IgD-negative memory B cell (primary cell): Measurements from ENCODE around the gene RPL15. TPM values are rescaled to one million over a fixed set of nuclear protein-coding genes. Genes with fewer than 3 reads are reported as not detected.
A peak's percentile ranks its signal among the peaks of the same experiment; 100 is the strongest.
"Not testable (repeated sequence)": the region's sequence is repeated elsewhere in the genome, so short reads cannot be mapped to it uniquely, and the experiment has no call there.

Experiments
- H3K27ac Mint-ChIP-seq, 3 donors: one replicate each; pipeline ENCODE4 v1.8.0; 2020 to 2022; ENCODE audit warnings: mild to moderate bottlenecking in 3 of 3, mixed read lengths in 3 of 3, moderate library complexity in 1 of 3
- H3K27me3 Mint-ChIP-seq: one replicate; pipeline ENCODE4 v1.8.0; 2021; ENCODE audit warnings: mixed read lengths
- H3K36me3 Mint-ChIP-seq: one replicate; pipeline ENCODE4 v1.8.0; 2020; ENCODE audit warnings: mild to moderate bottlenecking, mixed read lengths
- H3K4me1 Mint-ChIP-seq, 3 donors: one replicate each; pipeline ENCODE4 v1.8.0; 2020 to 2022; ENCODE audit warnings: mixed read lengths in 3 of 3, mild to moderate bottlenecking in 1 of 3
- H3K4me3 Mint-ChIP-seq, 4 donors: one replicate each; pipeline ENCODE4 v1.8.0; 2020 to 2022; ENCODE audit warnings: mild to moderate bottlenecking in 4 of 4, mixed read lengths in 4 of 4, moderate library complexity in 3 of 4
- H3K9me3 Mint-ChIP-seq, 3 donors: one replicate each; pipeline ENCODE4 v1.8.0; 2020 to 2021; ENCODE audit warnings: mixed read lengths in 3 of 3, mild to moderate bottlenecking in 1 of 3
- polyA plus RNA-seq: library from polyadenylated mRNA; unstranded; fragments of 300-500 nt; fragmentation: Illumina TruSeq; gene quantifications from one replicate; pipeline ENCODE4 v1.2.3, GENCODE V29; 2021

Gene RPL15
- polyA plus RNA-seq, 1 donor from 2014 or later, result 4,864 TPM

- H3K36me3 Mint-ChIP-seq, result peaks cover 4% of the 10 kb centered on the region
- no peaks in the 10 kb centered on the region for H3K9me3 Mint-ChIP-seq
- no peak overlapping the region for H3K4me3 Mint-ChIP-seq
- H3K27me3 Mint-ChIP-seq, result peaks cover 2% of the 10 kb centered on the region
- H3K27ac Mint-ChIP-seq, result no peak overlapping the region
- peaks cover 12 to 26% (median 21%) of the 10 kb centered on the region in 3 donors for H3K4me1 Mint-ChIP-seq
Measured at GRCh38 chr3:23913182-23913581, 3.8 kb upstream of the RPL15 start.

- H3K27ac Mint-ChIP-seq, result no peak overlapping the region
- peak overlapping the region in 1 of 4 donors; percentile 99 for H3K4me3 Mint-ChIP-seq
Measured at GRCh38 chr3:23913873-23914743, 2.8 kb upstream of the RPL15 start.

GRCh38 chr3:23915537-23916108, 1.3 kb upstream of the RPL15 start:
- peaks cover 25 to 50% (median 42%) of the 10 kb centered on the region in 3 donors for H3K4me1 Mint-ChIP-seq
- peak overlapping the region in 1 of 3 donors; percentile 99 for H3K27ac Mint-ChIP-seq
- peaks cover 2% of the 10 kb centered on the region for H3K27me3 Mint-ChIP-seq
- no peaks in the 10 kb centered on the region for H3K9me3 Mint-ChIP-seq
- peaks cover 4% of the 10 kb centered on the region for H3K36me3 Mint-ChIP-seq
- H3K4me3 Mint-ChIP-seq, result peak overlapping the region; percentile 99

More at GRCh38 chr3:23913873-23914743, 2.8 kb upstream of the RPL15 start:
- Mint-ChIP-seq H3K27me3 (peaks cover 2% of the 10 kb centered on the region), H3K9me3 (no peaks in the 10 kb centered on the region), H3K36me3 (peaks cover 4% of the 10 kb centered on the region), H3K4me1 (peaks cover 22 to 35% (median 29%) of the 10 kb centered on the region in 3 donors)

GRCh38 chr3:23916152-23916885, 613 bp upstream of the RPL15 start:
- Mint-ChIP-seq H3K27ac (peak overlapping the region; percentile 99), H3K36me3 (peaks cover 4% of the 10 kb centered on the region), H3K4me1 (peaks cover 25 to 51% (median 42%) of the 10 kb centered on the region in 3 donors), H3K9me3 (no peaks in the 10 kb centered on the region), H3K4me3 (peak overlapping the region; percentile 99), H3K27me3 (peaks cover 2% of the 10 kb centered on the region)

- Mint-ChIP-seq H3K27ac (peak overlapping the region; percentile 99), H3K4me3 (peak overlapping the region; percentile 99), H3K4me1 (peaks cover 25 to 51% (median 39%) of the 10 kb centered on the region in 3 donors)
- not testable (repeated sequence) for H3K36me3 Mint-ChIP-seq, H3K9me3 Mint-ChIP-seq, H3K27me3 Mint-ChIP-seq
Measured at GRCh38 chr3:23917679-23918303, 859 bp downstream of the RPL15 start.

- H3K27ac Mint-ChIP-seq, result peak overlapping the region; percentile 99
- H3K4me3 Mint-ChIP-seq, result peak overlapping the region; percentile 99
- not testable (repeated sequence) for H3K9me3 Mint-ChIP-seq, H3K27me3 Mint-ChIP-seq, H3K36me3 Mint-ChIP-seq
- peaks cover 25 to 51% (median 39%) of the 10 kb centered on the region in 3 donors for H3K4me1 Mint-ChIP-seq
Measured at GRCh38 chr3:23918331-23918730, 1.4 kb downstream of the RPL15 start.

- peak overlapping the region in 1 of 3 donors; percentile 99 for H3K27ac Mint-ChIP-seq
- H3K27me3 Mint-ChIP-seq, result peaks cover 2% of the 10 kb centered on the region
- H3K4me3 Mint-ChIP-seq, result peak overlapping the region in 2 of 4 donors; percentile 99
- peaks cover 21 to 45% (median 37%) of the 10 kb centered on the region in 3 donors for H3K4me1 Mint-ChIP-seq
- no peaks in the 10 kb centered on the region for H3K9me3 Mint-ChIP-seq
- H3K36me3 Mint-ChIP-seq, result peaks cover 2% of the 10 kb centered on the region
Measured at GRCh38 chr3:23919628-23920027, 2.7 kb downstream of the RPL15 start.

- Mint-ChIP-seq H3K9me3 (no peaks in the 10 kb centered on the region), H3K27ac (peak overlapping the region in 1 of 3 donors; percentile 99), H3K36me3 (peaks cover 2% of the 10 kb centered on the region), H3K4me1 (peaks cover 21 to 45% (median 37%) of the 10 kb centered on the region in 3 donors), H3K4me3 (peak overlapping the region in 1 of 4 donors; percentile 99), H3K27me3 (peaks cover 2% of the 10 kb centered on the region)
Measured at GRCh38 chr3:23920151-23920655, 3.3 kb downstream of the RPL15 start.

- peak overlapping the region in 1 of 3 donors; percentile 99 for H3K27ac Mint-ChIP-seq
- no peaks in the 10 kb centered on the region for H3K36me3 Mint-ChIP-seq
- H3K27me3 Mint-ChIP-seq, result no peaks in the 10 kb centered on the region
- no peaks in the 10 kb centered on the region for H3K9me3 Mint-ChIP-seq
- peak overlapping the region in 1 of 4 donors; percentile 17 for H3K4me3 Mint-ChIP-seq
- H3K4me1 Mint-ChIP-seq, result peaks cover 15 to 41% (median 32%) of the 10 kb centered on the region in 3 donors
Measured at GRCh38 chr3:23921052-23921511, 4.2 kb downstream of the RPL15 start.

- Mint-ChIP-seq H3K4me3 (no peak overlapping the region), H3K27me3 (no peaks in the 10 kb centered on the region), H3K27ac (no peak overlapping the region), H3K36me3 (no peaks in the 10 kb centered on the region), H3K9me3 (no peaks in the 10 kb centered on the region), H3K4me1 (peaks cover 6 to 19% (median 18%) of the 10 kb centered on the region in 3 donors)
Measured at GRCh38 chr3:23923786-23924185, 6.9 kb downstream of the RPL15 start.

- Mint-ChIP-seq H3K9me3 (no peaks in the 10 kb centered on the region), H3K27ac (no peak overlapping the region), H3K4me3 (no peak overlapping the region)
Measured at GRCh38 chr3:23926246-23926645, 9.3 kb downstream of the RPL15 start.

GRCh38 chr3:23926736-23927135, 9.8 kb downstream of the RPL15 start:
- Mint-ChIP-seq H3K9me3 (no peaks in the 10 kb centered on the region), H3K4me1 (peaks cover 2 to 5% (median 3%) of the 10 kb centered on the region in 3 donors), H3K27ac (peak overlapping the region in 1 of 3 donors; percentile 19), H3K36me3 (no peaks in the 10 kb centered on the region), H3K4me3 (no peak overlapping the region), H3K27me3 (no peaks in the 10 kb centered on the region)

More at GRCh38 chr3:23926246-23926645, 9.3 kb downstream of the RPL15 start:
- H3K36me3 Mint-ChIP-seq, result no peaks in the 10 kb centered on the region
- peaks cover under 1 to 2% (median under 1%) of the 10 kb centered on the region in 3 donors for H3K4me1 Mint-ChIP-seq
- no peaks in the 10 kb centered on the region for H3K27me3 Mint-ChIP-seq

GRCh38 chr3:23928524-23928923, 11.6 kb downstream of the RPL15 start:
- H3K27me3 Mint-ChIP-seq, result no peaks in the 10 kb centered on the region
- no peaks in the 10 kb centered on the region for H3K9me3 Mint-ChIP-seq
- no peaks in the 10 kb centered on the region for H3K36me3 Mint-ChIP-seq
- no peak overlapping the region for H3K27ac Mint-ChIP-seq
- H3K4me3 Mint-ChIP-seq, result no peak overlapping the region
- H3K4me1 Mint-ChIP-seq, result peaks cover 2 to 5% (median 3%) of the 10 kb centered on the region in 3 donors

- H3K27ac Mint-ChIP-seq, result no peak overlapping the region
- H3K9me3 Mint-ChIP-seq, result no peaks in the 10 kb centered on the region
- peaks cover 2% of the 10 kb centered on the region for H3K36me3 Mint-ChIP-seq
- H3K4me1 Mint-ChIP-seq, result peaks cover 2 to 5% (median 3%) of the 10 kb centered on the region in 3 donors
- no peaks in the 10 kb centered on the region for H3K27me3 Mint-ChIP-seq
- H3K4me3 Mint-ChIP-seq, result peak overlapping the region in 1 of 4 donors; percentile 14
Measured at GRCh38 chr3:23931597-23931996, 14.7 kb downstream of the RPL15 start.
